Measurements from ENCODE around the gene SESTD1. TPM values are rescaled to one million over a fixed set of nuclear protein-coding genes. Genes with fewer than 3 reads are reported as not detected.

Gene SESTD1
- total and polyA plus RNA-seq, 11 donors: 2.9 to 48.7 (median 31.8) TPM

DNA sequence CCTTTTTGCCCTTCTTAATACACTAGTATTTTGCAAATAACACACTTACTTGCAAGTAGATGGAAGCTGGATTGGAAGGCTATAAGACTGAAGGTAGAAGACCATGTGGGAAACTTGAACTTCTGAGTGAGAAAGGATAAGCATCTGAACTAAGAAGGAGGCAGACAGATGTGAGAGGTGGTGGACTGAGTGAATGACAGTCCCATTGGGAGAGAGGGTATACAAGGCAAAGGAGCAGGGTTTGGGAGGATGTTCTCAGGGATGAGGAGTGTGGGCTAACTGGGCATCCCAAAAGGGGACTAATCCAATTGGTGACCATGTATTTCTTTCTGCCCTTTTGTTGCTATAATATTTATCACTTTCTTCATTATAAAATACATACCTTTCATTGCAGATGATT is 20.4 kb upstream of the SESTD1 start:
- no peak for TF ChIP-seq POLR2A (IDR thresholded peaks at IDR 0.05)
- TF ChIP-seq, protein P1, sequence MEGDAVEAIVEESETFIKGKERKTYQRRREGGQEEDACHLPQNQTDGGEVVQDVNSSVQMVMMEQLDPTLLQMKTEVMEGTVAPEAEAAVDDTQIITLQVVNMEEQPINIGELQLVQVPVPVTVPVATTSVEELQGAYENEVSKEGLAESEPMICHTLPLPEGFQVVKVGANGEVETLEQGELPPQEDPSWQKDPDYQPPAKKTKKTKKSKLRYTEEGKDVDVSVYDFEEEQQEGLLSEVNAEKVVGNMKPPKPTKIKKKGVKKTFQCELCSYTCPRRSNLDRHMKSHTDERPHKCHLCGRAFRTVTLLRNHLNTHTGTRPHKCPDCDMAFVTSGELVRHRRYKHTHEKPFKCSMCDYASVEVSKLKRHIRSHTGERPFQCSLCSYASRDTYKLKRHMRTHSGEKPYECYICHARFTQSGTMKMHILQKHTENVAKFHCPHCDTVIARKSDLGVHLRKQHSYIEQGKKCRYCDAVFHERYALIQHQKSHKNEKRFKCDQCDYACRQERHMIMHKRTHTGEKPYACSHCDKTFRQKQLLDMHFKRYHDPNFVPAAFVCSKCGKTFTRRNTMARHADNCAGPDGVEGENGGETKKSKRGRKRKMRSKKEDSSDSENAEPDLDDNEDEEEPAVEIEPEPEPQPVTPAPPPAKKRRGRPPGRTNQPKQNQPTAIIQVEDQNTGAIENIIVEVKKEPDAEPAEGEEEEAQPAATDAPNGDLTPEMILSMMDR (IDR thresholded peaks at IDR 0.05): no peak
- Histone ChIP-seq H3K4me1 (no peaks in the 10 kb centered on the region), H3K36me3 (no peaks in the 10 kb centered on the region), H3K4me3 (no peak overlapping the region), H3K9me3 (no peaks in the 10 kb centered on the region), H3K27me3 (no peaks in the 10 kb centered on the region), H3K27ac (no peak overlapping the region)
- DNase-seq (no peak), ATAC-seq (no peak)
- intact Hi-C loops (cut with DNase I): no loop called here

DNA sequence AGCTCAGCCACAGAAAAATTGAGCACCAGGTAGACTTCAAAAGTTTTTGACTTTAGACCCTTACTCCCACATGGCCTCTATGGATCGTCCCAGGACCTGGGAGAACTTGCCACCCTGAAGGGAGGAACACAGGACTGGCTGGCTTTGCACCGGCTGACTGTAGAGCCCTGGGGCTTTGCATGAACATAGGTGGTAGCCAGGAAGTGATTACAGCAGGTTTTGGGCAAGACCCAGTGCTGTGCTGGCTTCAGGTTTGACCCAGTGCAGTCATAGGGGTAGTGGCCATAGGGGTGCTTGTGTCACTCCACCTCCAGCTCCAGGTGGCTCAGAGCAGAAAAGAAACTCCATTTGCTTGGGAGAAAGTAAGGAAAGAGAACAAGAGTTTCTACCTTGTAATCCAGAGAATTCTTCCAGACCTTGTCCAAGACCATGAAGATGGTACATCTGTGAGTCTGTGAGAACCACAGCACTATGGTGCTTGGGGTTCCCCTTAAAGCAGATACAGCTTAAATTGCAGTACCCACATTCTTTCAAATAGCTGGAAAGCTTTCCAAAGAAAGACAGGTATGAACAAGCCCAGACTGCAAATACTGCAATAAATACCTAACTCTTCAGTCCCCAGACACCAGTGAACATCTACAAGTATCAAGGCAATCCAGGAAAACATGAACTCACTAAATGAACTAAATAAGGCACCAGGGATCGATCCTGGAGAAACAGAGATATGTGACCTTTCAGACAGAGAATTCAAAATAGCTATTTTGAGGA is 13.0 kb upstream of the SESTD1 start:
- peaks cover 0 to 33% (median 4%) of the 10 kb centered on the region in 12 donors for H3K4me1 ChIP-seq

DNA sequence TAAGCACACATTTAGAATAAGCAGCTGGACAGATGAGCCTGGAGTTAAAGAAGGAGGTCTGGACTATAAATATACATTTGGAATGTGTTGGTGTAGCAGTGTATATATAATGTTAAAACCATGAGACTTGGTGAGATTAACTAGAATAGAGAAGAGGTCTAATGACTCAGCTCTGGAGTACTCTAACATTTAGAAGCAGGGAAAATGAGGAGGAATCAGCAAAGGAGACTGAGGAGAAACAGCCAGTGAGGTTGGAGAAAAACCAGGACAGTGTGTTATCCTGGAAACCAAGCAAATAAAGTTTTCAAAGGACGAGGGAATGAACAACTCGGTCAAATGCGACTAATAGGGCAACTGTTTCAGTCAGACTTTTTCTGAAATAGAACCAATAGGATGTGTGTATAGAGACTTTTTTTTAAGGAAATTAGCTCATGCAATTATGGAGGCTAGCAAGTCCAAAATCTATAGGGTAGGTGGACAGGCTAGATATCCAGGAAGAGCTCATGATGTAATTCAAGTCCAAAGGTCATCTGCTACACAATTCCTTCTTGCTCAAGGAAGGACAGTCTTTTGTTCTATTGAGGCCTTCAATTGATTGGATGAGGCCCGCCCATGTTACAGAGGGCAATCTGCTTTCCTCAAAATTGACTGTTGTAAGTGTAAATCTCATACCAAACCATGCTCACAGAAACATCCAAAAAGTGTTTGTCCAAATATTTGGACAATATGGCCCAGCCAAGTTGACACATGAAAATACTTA is 10.8 kb upstream of the SESTD1 start:
- Histone ChIP-seq H3K27me3 (no peaks in the 10 kb centered on the region), H3K36me3 (no peaks in the 10 kb centered on the region), H3K4me1 (peaks cover 0 to 33% (median 5%) of the 10 kb centered on the region in 12 donors), H3K4me3 (no peak overlapping the region), H3K9me3 (no peaks in the 10 kb centered on the region), H3K27ac (peak overlapping the region in 4 of 12 donors; percentile 0 to 75 (median 32))
- peak in 2 of 4 donors; percentile 20 to 27 for ATAC-seq
- no peak for DNase-seq
- intact Hi-C loops (cut with DNase I): no loop called here
- WGBS, 4 donors: 68 to 79% (median 76%) methylated on average over 4 of the region's 4 CpGs
- no peak for TF ChIP-seq POLR2A (IDR thresholded peaks at IDR 0.05)
- TF ChIP-seq, protein P1 (IDR thresholded peaks at IDR 0.05): no peak

More for the DNA sequence above, 13.0 kb upstream of the SESTD1 start:
- TF ChIP-seq POLR2A (IDR thresholded peaks at IDR 0.05): no peak
- TF ChIP-seq, protein P1 (IDR thresholded peaks at IDR 0.05): no peak
- 86 to 89% (median 87%) methylated on average over 3 of the region's 3 CpGs for WGBS, 4 donors
- Histone ChIP-seq H3K27ac (no peak overlapping the region), H3K4me3 (no peak overlapping the region), H3K27me3 (no peaks in the 10 kb centered on the region), H3K36me3 (no peaks in the 10 kb centered on the region), H3K9me3 (no peaks in the 10 kb centered on the region)
- intact Hi-C loops (cut with DNase I): no loop called here
- no peak for ATAC-seq
- no peak for DNase-seq

DNA sequence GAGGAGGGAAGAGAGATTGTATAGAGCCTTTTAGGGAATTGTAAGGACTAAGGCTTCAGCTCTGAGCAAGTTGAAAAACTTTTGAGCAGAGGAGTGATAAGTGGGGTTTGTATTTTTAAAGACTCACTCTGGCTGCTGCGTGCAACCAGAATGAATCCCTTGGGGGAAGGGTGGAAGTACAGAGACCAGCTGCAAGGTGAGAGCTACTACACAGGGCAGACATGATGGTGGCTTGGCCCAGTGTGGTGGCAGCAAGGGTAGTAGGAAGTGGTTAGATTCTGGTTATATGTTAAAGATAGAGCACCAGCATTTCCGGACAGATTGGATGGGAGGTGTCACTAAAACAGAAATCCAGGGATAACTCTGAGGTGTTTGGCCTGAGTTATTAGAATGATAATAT is 10.1 kb upstream of the SESTD1 start:
- no peak for DNase-seq
- peak in 3 of 4 donors; percentile 16 to 37 (median 29) for ATAC-seq
- Histone ChIP-seq H3K9me3 (no peaks in the 10 kb centered on the region), H3K36me3 (no peaks in the 10 kb centered on the region), H3K27ac (peak overlapping the region in 5 of 12 donors; percentile 0 to 75 (median 13)), H3K27me3 (no peaks in the 10 kb centered on the region), H3K4me3 (no peak overlapping the region), H3K4me1 (peaks cover 0 to 33% (median 5%) of the 10 kb centered on the region in 12 donors)
- intact Hi-C loops (cut with DNase I): no loop called here
- TF ChIP-seq POLR2A (IDR thresholded peaks at IDR 0.05): no peak
- TF ChIP-seq, protein P1 (IDR thresholded peaks at IDR 0.05): no peak
- 57 to 62% (median 62%) methylated on average over 2 of the region's 2 CpGs for WGBS, 4 donors

All from heart left ventricle (tissue), 16 donors.